Epithelial cell of esophagus (primary cell): ENCODE data around the gene KLF7.

ENCODE experiments used
- DNase-seq: peaks from one replicate; pipeline ENCODE4 v3.0.0; 2010; ENCODE audit warnings: low read depth
- H3K4me3 ChIP-seq: 2 replicates; pipeline ENCODE4 v1.5.1; 2011; ENCODE audit warnings: mild to moderate bottlenecking, low read length, control low read depth
- CTCF ChIP-seq: IDR thresholded peaks from 2 replicates; pipeline ENCODE4 v1.5.1; 2011; ENCODE audit warnings: low read depth, mild to moderate bottlenecking, low read length, control low read depth, inconsistent platforms; ENCODE audit not compliant: insufficient read depth; ENCODE audit errors: missing control alignments

The KLF7 gene

GRCh38 chr2:207140265-207140664 is 25.5 kb downstream of the KLF7 start:
- no peak for DNase-seq
- TF ChIP-seq CTCF = no peak
- H3K4me3 ChIP-seq = no peak overlapping the region

GRCh38 chr2:207139552-207139951 is 26.2 kb downstream of the KLF7 start:
- no peak for TF ChIP-seq CTCF

GRCh38 chr2:207138627-207139297 is 27.0 kb downstream of the KLF7 start:
- DNase-seq = no peak
- no peak for TF ChIP-seq CTCF
- no peak overlapping the region for H3K4me3 ChIP-seq

More at GRCh38 chr2:207139552-207139951, 26.2 kb downstream of the KLF7 start:
- no peak overlapping the region for H3K4me3 ChIP-seq
- DNase-seq = no peak

GRCh38 chr2:207137596-207138337 is 28.0 kb downstream of the KLF7 start:
- TF ChIP-seq CTCF = no peak
- no peak for DNase-seq
- no peak overlapping the region for H3K4me3 ChIP-seq

GRCh38 chr2:207136874-207137273 is 28.9 kb downstream of the KLF7 start:
- no peak overlapping the region for H3K4me3 ChIP-seq
- no peak for DNase-seq
- no peak for TF ChIP-seq CTCF

- DNase-seq = no peak
- TF ChIP-seq CTCF = no peak
- H3K4me3 ChIP-seq = no peak overlapping the region
Measured at GRCh38 chr2:207135801-207136457, 29.8 kb downstream of the KLF7 start.
